Peyer's patch (tissue), 4 donors: ENCODE results near the gene ITPRID1.

Experiments
- POLR2A ChIP-seq, 2 donors: fragments of 450-650 bp; IDR thresholded peaks; one replicate each; pipeline ENCODE4 v1.5.1; 2017; ENCODE audit warnings: antibody characterized with exemption in 2 of 2, mild to moderate bottlenecking in 2 of 2, moderate library complexity in 2 of 2
- TF ChIP-seq, protein P1 (sequence below), 6 experiments: fragments of 450-650 bp in 4 of 6; fragments of 200-600 bp in 2 of 6; sonication (generic) in 1 of 6; IDR thresholded peaks; one replicate each; pipeline ENCODE4 v1.5.1; 2017 to 2019; ENCODE audit warnings: antibody characterized with exemption in 6 of 6, mild to moderate bottlenecking in 3 of 6, moderate library complexity in 1 of 6

DNA sequence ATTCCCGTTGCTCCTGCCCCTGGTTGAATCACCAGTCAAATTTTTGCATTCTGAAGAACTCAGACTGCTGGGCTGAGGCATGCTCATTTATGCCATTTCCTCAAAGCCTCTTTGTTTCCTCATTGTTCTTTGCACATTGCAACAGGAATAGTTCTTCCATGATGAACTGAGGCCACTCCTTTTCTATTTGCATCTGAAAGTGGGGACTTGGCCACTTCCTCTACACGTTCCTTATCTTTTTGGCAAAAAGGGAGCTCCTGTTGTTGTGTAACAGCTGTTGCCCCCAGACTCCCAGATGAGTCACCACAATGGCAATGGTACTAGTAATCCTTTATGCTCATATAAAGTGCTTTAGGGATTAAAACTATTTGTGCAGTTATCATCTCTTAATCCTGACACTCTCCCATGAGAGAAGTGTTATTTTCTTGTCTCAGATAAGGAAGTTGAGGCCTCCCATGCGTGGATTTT lies 20.1 kb upstream of the ITPRID1 start:
- TF ChIP-seq, protein P1, sequence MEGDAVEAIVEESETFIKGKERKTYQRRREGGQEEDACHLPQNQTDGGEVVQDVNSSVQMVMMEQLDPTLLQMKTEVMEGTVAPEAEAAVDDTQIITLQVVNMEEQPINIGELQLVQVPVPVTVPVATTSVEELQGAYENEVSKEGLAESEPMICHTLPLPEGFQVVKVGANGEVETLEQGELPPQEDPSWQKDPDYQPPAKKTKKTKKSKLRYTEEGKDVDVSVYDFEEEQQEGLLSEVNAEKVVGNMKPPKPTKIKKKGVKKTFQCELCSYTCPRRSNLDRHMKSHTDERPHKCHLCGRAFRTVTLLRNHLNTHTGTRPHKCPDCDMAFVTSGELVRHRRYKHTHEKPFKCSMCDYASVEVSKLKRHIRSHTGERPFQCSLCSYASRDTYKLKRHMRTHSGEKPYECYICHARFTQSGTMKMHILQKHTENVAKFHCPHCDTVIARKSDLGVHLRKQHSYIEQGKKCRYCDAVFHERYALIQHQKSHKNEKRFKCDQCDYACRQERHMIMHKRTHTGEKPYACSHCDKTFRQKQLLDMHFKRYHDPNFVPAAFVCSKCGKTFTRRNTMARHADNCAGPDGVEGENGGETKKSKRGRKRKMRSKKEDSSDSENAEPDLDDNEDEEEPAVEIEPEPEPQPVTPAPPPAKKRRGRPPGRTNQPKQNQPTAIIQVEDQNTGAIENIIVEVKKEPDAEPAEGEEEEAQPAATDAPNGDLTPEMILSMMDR (IDR thresholded peaks at IDR 0.05) = no peak
- no peak for TF ChIP-seq POLR2A (IDR thresholded peaks at IDR 0.05)
